Activated naive CD8-positive, alpha-beta T cell treated with anti-CD3 and anti-CD28 coated beads, Interleukin-2, amount 50 U/mL, for 16 hours (primary cell): ENCODE measurements around the gene TP53I13.
A peak's percentile ranks its signal among the peaks of the same experiment; 100 is the strongest.

Experiments used
- DNase-seq: peaks from one replicate; pipeline ENCODE4 v3.0.0-alpha.2; 2020; ENCODE audit warnings: low read depth, low spot score

TP53I13 gene

DNA sequence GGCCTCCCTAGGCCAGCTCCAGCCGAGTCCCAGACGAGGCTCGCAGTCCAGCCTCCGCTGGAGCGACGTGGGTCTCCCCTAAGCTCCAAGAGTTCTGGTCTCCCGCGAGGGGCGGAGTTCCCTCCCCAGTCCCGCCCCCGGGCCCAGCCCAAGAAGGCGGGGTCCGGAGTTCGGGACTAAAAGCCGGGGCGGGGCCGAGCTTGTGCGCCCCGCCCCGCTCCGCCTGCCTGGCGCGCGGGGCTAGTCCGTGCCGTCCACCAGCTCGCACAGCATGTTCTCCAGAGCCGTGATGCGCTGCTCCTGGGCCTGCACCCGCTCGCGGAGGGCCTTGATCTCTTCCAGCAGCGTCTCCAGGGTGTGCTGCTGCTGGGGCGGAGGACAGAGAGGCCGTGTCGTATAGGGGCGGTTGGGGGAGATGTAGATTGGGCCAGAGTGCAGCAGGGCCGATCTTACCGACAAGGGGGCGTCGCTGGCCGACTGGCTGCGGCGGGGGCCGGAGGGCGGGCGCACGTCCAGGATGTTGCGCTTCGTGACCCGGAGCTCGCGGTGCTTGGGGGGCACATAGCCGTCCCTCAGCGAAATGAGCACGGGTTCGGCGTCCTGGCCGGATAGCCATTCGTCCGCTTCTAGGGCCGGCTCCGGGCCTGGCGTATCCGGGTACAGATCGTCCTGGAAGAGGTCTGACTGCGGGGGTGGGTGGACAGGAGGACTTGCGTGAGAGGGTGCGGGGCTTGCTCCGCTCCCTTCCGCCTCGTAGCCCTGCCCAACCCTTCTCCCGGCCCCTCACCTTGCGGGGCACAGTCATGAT, 47.2 kb downstream of the TP53I13 start:
- DNase-seq: peak; percentile 64

- DNase-seq: no peak
Measured at GRCh38 chr17:29616300-29617048, 48.0 kb downstream of the TP53I13 start.

- peak; percentile 79 for DNase-seq
Measured at GRCh38 chr17:29617125-29617480, 48.6 kb downstream of the TP53I13 start.

DNA sequence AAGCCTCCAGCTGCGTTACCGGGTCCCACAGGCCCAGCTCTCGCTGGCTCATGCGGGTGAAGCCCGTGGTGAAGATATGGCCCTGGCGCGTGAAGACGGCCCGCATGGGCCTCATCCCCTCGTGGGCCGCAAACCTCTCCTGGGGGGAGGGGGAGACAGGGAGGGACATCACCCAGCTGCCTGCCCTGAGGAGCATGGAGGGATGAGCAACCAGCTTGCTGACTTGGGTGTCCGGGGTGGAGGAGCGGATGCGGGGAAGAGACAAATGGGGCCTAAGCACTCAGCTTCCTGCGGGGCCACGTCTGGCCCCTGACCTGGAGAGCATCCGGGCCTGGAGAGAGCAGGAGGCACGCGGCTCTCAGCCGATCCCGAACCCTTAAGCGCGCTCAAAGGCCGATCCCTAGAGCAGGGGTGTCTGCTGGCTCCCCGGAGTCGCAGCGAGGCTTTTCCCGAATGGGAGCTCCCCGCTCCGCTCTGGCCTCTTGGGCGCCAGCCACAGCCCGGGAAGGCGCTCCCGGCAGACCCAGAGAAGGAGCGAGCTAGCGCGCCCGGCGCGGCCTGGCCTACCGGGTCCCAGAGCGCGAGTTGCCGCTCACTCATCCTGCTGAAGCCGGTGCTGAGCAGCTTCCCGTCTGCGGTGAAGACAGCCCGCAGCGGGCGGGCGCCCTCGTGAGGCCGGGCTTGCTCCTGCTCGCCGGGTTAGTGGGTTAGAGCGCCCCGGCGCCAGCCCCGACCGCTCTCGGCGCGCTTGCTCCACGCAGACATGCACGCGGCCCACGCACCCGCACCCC, 49.2 kb downstream of the TP53I13 start:
- peak; percentile 71 for DNase-seq

DNA sequence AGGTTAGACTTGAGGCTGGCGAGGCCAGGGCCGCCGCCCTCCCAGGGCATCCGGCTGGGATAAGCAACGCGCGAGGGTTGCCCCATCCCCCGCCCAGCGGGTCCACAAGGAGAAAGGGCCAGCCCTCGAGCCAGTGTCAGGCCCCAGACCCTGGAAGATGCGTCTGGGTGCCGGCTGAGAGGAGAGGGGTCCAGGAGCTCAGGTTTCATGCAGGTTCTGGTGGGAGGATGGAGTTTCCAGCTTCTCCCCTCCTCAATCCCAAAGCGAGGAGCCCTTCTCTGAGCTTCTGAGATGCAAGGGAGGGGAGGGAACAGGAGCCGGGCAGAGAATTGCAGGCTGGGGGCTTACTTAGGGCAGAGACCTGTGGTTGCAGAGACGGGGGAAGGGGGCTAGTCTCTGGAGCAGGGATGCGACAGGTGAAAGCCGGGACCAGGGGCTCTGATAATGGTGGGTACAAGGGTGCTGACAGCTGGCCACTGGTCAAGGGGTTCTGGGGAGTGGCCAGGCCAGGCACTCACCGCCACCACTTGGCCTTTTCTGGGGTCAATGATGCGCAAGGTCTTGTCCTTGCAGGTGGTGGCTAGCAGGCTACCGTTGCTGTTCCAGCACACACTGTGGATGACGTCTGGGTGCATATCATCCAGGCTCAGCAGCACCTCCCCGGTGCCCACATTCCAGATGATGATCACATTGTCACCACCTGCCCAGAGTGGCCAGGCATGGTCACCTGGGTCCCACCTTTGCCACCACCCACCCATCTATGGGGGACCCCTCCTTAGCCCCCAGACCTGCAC, 50.0 kb downstream of the TP53I13 start:
- DNase-seq: no peak

- DNase-seq: no peak
Measured at GRCh38 chr17:29619251-29619650, 50.8 kb downstream of the TP53I13 start.

DNA sequence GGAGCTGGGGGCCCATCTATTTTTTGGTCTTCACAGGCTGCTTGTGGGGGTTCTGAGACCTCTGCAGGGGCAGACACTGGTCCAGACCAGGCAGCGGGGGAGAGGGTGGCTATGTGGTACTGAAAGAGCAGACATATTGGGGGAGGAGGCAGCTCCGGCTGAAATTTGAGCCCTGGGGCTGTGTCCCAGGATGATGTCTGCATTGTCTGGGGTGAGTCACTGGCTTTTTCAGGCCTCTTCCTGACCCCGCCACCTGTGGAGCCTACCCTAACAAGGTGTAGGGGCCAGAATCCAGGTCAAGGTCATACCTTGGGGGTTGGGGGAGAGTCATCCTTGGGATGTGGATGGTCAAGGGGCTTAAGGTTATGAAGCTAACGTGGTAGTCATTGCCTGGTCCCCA, 51.8 kb downstream of the TP53I13 start:
- DNase-seq: no peak

GRCh38 chr17:29620779-29621500, 52.4 kb downstream of the TP53I13 start:
- DNase-seq: no peak

GRCh38 chr17:29621751-29622194, 53.3 kb downstream of the TP53I13 start:
- DNase-seq: no peak
